GM12891 (cell line): ENCODE results near the gene EML6.
"Not testable (repeated sequence)": the region's sequence is repeated elsewhere in the genome, so short reads cannot be mapped to it uniquely, and the experiment has no call there.

ENCODE experiments used
- DNase-seq: peaks from one replicate; pipeline ENCODE4 v3.0.0; 2011; ENCODE audit warnings: low spot score; ENCODE audit not compliant: insufficient read length
- FAIRE-seq: peaks from 2 replicates; lab custom pipeline; 2011; peaks lifted over from hg19 to GRCh38; lab: Jason Lieb, UNC
- PAX5 ChIP-seq: IDR thresholded peaks from 2 replicates; pipeline ENCODE4 v1.6.1; 2011; ENCODE audit warnings: low read length, moderate library complexity, mild to moderate bottlenecking; ENCODE audit not compliant: insufficient read depth, severe bottlenecking
- POLR2A ChIP-seq: IDR thresholded peaks from 2 replicates; pipeline ENCODE4 v1.6.1; 2011; ENCODE audit warnings: low read depth, low read length, control low read depth
- POLR2AphosphoS5 ChIP-seq: IDR thresholded peaks from 2 replicates; pipeline ENCODE4 v1.6.1; 2011; ENCODE audit warnings: low read depth, low read length, control low read depth
- POU2F2 ChIP-seq: IDR thresholded peaks from 2 replicates; pipeline ENCODE4 v1.6.1; 2011; ENCODE audit warnings: low read depth, mild to moderate bottlenecking, control low read depth, low read length, moderate library complexity
- SPI1 ChIP-seq: IDR thresholded peaks from 2 replicates; pipeline ENCODE4 v1.6.1; 2011; ENCODE audit warnings: low read depth, low read length, control low read depth
- TAF1 ChIP-seq: IDR thresholded peaks from 2 replicates; pipeline ENCODE4 v1.6.1; 2011; ENCODE audit warnings: low read depth, low read length, control low read depth

Gene EML6

GRCh38 chr2:54867457-54867856 lies 144.0 kb downstream of the EML6 start:
- peak; percentile 63 for FAIRE-seq
- DNase-seq = no peak
- TF ChIP-seq SPI1 (peak; percentile 54), POU2F2 (no peak)

- DNase-seq (no peak), FAIRE-seq (no peak)
- no peak for TF ChIP-seq PAX5
- TF ChIP-seq SPI1 = no peak
- no peak for TF ChIP-seq POU2F2
- no peak for TF ChIP-seq TAF1
- TF ChIP-seq POLR2AphosphoS5 = no peak
- no peak for TF ChIP-seq POLR2A
These were observed 148.1 kb downstream of the EML6 start for GRCh38 chr2:54871457-54872107.

- DNase-seq (no peak), FAIRE-seq (no peak)
- TF ChIP-seq POU2F2 = no peak
- TF ChIP-seq SPI1 = no peak
- no peak for TF ChIP-seq POLR2AphosphoS5
- no peak for TF ChIP-seq POLR2A
- TF ChIP-seq TAF1 = no peak
- no peak for TF ChIP-seq PAX5
These were observed 149.3 kb downstream of the EML6 start for GRCh38 chr2:54872780-54873179.

DNA sequence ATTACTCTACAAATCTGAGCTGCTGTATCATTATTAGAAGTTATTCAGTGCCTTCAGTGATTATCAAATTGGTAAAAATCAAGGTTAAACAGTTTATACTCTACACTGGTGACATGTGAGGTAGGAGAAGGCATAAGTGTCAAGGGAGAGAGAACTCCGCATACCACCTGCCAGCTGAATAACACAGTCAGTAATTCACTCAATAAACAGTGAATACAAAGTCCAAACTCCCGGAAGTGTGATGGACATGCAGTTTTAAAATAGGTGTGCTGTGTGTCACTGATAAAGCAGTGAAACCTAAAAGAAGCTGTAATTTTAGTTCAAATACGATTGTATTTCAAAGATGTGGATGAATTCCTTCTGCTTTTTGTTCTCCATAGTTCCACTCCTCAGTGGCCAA lies 149.8 kb downstream of the EML6 start:
- not testable (repeated sequence) for DNase-seq, FAIRE-seq

DNA sequence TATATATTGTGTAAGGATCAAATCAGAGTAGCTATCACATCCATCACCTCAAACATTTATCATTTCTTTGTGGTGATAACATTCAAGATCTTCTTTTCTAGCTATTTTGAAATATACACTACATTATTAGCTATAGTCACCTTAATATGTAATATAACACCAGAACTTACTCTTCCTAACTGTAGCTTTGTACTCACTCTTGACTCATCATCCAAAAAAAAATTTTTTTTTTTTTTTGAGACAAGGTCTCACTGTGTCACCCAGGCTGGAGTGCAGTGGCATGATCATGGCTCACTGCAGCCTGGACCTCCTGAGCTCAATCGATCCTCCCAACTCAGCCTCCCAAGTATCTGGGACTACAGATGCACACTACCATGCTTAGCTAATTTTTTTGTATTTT lies 153.3 kb downstream of the EML6 start:
- no peak for DNase-seq
- TF ChIP-seq POU2F2 (no peak), POLR2AphosphoS5 (no peak), SPI1 (no peak), TAF1 (no peak), PAX5 (no peak), POLR2A (no peak)
- FAIRE-seq = no peak

GRCh38 chr2:54878182-54878581 lies 154.7 kb downstream of the EML6 start:
- FAIRE-seq = no peak
- DNase-seq = no peak
- no peak for TF ChIP-seq SPI1
- TF ChIP-seq POU2F2 = no peak
- TF ChIP-seq PAX5 = no peak
- TF ChIP-seq POLR2AphosphoS5 = no peak
- TF ChIP-seq POLR2A = no peak
- TF ChIP-seq TAF1 = no peak

DNA sequence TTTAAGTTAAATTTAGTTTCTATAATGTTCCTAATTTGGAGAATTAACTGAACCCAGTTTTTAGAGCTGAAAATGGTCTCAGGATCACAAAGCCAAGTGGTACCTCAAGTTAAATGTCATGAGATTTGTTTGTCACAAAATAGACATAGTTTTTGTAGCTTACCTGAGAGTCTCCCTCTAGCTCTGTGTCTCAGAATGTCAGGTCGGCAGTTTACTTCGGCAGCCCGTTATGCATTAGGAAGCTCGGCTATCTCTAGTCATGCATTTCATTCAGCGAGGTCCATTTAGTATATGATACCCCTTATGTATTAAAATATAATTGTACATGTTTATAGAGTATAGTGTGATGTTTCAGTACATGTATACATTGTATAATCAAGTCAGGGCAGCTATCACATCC lies 155.6 kb downstream of the EML6 start:
- no peak for FAIRE-seq
- DNase-seq = no peak
- no peak for TF ChIP-seq PAX5
- no peak for TF ChIP-seq POLR2A
- TF ChIP-seq POLR2AphosphoS5 = no peak
- no peak for TF ChIP-seq SPI1
- no peak for TF ChIP-seq TAF1
- TF ChIP-seq POU2F2 = no peak

DNA sequence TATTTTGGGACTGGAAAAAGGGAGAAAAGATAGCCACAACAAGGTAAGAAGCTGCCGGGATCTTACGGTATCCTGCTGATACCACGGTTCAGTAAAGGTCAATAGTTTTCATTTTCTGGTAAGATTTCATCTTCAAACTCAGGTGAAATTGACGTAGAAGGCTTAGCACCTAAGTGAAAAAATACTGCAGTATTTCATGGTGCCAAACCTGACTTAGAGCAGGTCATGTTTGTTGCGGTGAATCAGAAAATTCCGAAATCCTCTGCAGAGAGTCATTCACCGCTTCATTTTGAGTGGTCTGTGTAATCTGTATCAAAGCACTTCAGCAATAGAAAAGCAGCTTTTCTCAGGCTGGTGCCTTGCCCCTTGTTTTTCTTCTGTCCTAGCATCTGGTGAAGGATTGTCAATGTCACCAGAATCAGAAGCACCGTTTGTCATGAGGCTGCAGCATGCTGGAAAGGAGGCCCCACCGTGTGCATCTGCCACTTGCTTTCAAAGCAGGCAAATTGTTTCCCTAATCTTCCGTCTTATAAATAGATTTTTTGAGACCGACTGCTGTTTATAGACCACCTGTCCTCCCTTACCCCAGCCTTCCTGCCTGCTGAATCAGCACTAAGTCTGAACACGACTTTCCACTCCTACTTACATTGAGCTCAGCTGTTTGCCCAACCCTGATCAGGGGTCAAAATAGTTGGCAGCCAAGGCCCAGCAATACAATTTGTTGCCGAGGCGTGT lies 156.3 kb downstream of the EML6 start:
- no peak for DNase-seq
- no peak for FAIRE-seq
- TF ChIP-seq SPI1 (no peak), TAF1 (no peak), POU2F2 (no peak), PAX5 (no peak), POLR2AphosphoS5 (no peak), POLR2A (no peak)

- no peak for FAIRE-seq
- no peak for DNase-seq
- no peak for TF ChIP-seq POLR2AphosphoS5
- no peak for TF ChIP-seq POU2F2
- TF ChIP-seq SPI1 = no peak
- no peak for TF ChIP-seq POLR2A
- TF ChIP-seq TAF1 = no peak
- TF ChIP-seq PAX5 = no peak
These were observed 157.0 kb downstream of the EML6 start for GRCh38 chr2:54880428-54880827.

- no peak for TF ChIP-seq PAX5
- TF ChIP-seq POLR2AphosphoS5 = no peak
- no peak for TF ChIP-seq POLR2A
- TF ChIP-seq TAF1 = no peak
- TF ChIP-seq SPI1 = no peak
- no peak for TF ChIP-seq POU2F2
- FAIRE-seq (no peak), DNase-seq (no peak)
These were observed 158.3 kb downstream of the EML6 start for GRCh38 chr2:54881759-54882158.
